BE2C (cell line): Measurements from ENCODE around the gene KRT20.

ENCODE experiments used
- DNase-seq: peaks from one replicate; pipeline ENCODE4 v3.0.0-alpha.2; 2020
- H3K27me3 ChIP-seq: fragments of 250-450 bp; sonication (Bioruptor Pico); 2 replicates; pipeline ENCODE4 v1.5.1; 2020; ENCODE audit warnings: mild to moderate bottlenecking
- H3K36me3 ChIP-seq: fragments of 250-450 bp; sonication (Bioruptor Pico); 2 replicates; pipeline ENCODE4 v1.5.1; 2020; ENCODE audit warnings: mild to moderate bottlenecking
- H3K4me1 ChIP-seq: fragments of 250-450 bp; sonication (Bioruptor Pico); 2 replicates; pipeline ENCODE4 v1.5.1; 2020
- H3K4me3 ChIP-seq: 2 replicates; pipeline ENCODE4 v1.5.1; 2011; ENCODE audit warnings: low read depth, low read length
- H3K9me3 ChIP-seq: fragments of 250-450 bp; sonication (Bioruptor Pico); 2 replicates; pipeline ENCODE4 v1.5.1; 2020
- TF ChIP-seq, protein P1 (sequence below): IDR thresholded peaks from 2 replicates; pipeline ENCODE4 v1.5.1; 2012; ENCODE audit warnings: mild to moderate bottlenecking, low read depth, low read length

KRT20 gene

DNA sequence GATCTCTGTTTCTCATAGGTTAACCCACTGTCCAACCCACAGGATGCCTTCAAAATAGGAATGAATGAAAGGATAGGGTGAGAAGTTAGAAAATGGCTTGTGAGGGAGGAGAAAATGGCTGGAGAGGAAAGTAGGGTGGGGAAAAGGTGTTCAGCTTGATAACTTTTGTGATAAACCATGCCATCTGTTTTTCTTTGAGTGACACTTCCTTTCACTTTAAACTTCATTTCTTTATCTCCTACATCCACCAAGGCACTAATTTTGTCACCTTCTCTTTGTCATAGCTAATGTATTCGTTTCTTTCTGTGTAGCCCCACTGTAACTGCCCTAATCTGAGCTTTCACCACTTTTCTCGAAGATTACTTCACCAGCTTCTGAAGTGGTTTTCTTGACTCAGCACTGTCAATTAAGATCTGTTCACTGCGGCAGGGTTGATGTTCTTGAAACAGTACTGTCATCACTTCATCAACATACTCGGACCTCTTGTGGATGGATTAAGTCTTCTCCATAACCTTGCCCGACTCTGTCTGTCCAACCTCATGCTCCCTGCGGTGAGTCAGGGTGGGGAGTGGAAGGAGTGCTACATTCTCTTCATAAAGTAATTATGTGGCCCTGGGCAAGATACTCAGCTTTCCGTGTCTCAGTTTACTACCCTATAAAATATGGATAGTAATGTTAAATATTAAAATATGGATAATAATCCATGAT, 57.1 kb downstream of the KRT20 start:
- no peaks in the 10 kb centered on the region for H3K9me3 ChIP-seq
- no peak for DNase-seq
- no peaks in the 10 kb centered on the region for H3K36me3 ChIP-seq
- TF ChIP-seq, protein P1, sequence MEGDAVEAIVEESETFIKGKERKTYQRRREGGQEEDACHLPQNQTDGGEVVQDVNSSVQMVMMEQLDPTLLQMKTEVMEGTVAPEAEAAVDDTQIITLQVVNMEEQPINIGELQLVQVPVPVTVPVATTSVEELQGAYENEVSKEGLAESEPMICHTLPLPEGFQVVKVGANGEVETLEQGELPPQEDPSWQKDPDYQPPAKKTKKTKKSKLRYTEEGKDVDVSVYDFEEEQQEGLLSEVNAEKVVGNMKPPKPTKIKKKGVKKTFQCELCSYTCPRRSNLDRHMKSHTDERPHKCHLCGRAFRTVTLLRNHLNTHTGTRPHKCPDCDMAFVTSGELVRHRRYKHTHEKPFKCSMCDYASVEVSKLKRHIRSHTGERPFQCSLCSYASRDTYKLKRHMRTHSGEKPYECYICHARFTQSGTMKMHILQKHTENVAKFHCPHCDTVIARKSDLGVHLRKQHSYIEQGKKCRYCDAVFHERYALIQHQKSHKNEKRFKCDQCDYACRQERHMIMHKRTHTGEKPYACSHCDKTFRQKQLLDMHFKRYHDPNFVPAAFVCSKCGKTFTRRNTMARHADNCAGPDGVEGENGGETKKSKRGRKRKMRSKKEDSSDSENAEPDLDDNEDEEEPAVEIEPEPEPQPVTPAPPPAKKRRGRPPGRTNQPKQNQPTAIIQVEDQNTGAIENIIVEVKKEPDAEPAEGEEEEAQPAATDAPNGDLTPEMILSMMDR: no peak
- no peaks in the 10 kb centered on the region; the same call in 1 of the 2 replicates for H3K27me3 ChIP-seq
- H3K4me3 ChIP-seq: no peak overlapping the region
- H3K4me1 ChIP-seq: no peaks in the 10 kb centered on the region
